Smooth muscle cell (in vitro differentiated cells): ENCODE data around the gene FASN. TPM values are rescaled to one million over a fixed set of nuclear protein-coding genes. Genes with fewer than 3 reads are reported as not detected.

Source experiments
- DNase-seq: peaks from one replicate; lab custom pipeline; 2025; ENCODE audit not compliant: unreplicated experiment; lab: John Stamatoyannopoulos, UW
- H2AFZ ChIP-seq: fragments of 200-600 bp; sonication (generic); 2 replicates; pipeline ENCODE4 v1.6.0; 2016; ENCODE audit warnings: antibody characterized with exemption, low read depth, mild to moderate bottlenecking
- H3F3A ChIP-seq: fragments of 200-600 bp; sonication (generic); 2 replicates; pipeline ENCODE4 v1.6.0; 2017; ENCODE audit warnings: antibody characterized with exemption, low read depth
- H3K27ac ChIP-seq: fragments of 200-600 bp; sonication (generic); 2 replicates; pipeline ENCODE4 v1.5.1; 2016; ENCODE audit warnings: low read depth, mild to moderate bottlenecking
- H3K27me3 ChIP-seq: fragments of 200-600 bp; sonication (generic); 2 replicates; pipeline ENCODE4 v1.6.1; 2016; ENCODE audit warnings: low read depth, mild to moderate bottlenecking
- H3K36me3 ChIP-seq: fragments of 200-600 bp; sonication (generic); 2 replicates; pipeline ENCODE4 v1.5.1; 2016; ENCODE audit warnings: low read depth
- H3K4me1 ChIP-seq: fragments of 200-600 bp; sonication (generic); 2 replicates; pipeline ENCODE4 v1.5.1; 2016; ENCODE audit warnings: low read depth
- H3K4me2 ChIP-seq: fragments of 200-600 bp; sonication (generic); 2 replicates; pipeline ENCODE4 v1.6.0; 2016; ENCODE audit warnings: mild to moderate bottlenecking
- H3K4me3 ChIP-seq: fragments of 200-600 bp; sonication (generic); 2 replicates; pipeline ENCODE4 v1.5.1; 2016; ENCODE audit warnings: mild to moderate bottlenecking
- H3K79me2 ChIP-seq: fragments of 200-600 bp; sonication (generic); 2 replicates; pipeline ENCODE4 v1.6.0; 2016; ENCODE audit warnings: low read depth, mild to moderate bottlenecking
- H3K9ac ChIP-seq: fragments of 200-600 bp; sonication (generic); 2 replicates; pipeline ENCODE4 v1.6.0; 2016; ENCODE audit warnings: low read depth
- H3K9me3 ChIP-seq: fragments of 200-600 bp; sonication (generic); replicated peaks from 2 replicates; pipeline ENCODE4 v1.5.1; 2016; ENCODE audit warnings: low read depth
- H4K20me1 ChIP-seq: fragments of 200-600 bp; sonication (generic); 2 replicates; pipeline ENCODE4 v1.6.0; 2016; ENCODE audit warnings: low read depth
- CTCF ChIP-seq: fragments of 200-600 bp; sonication (generic); IDR thresholded peaks from 2 replicates; pipeline ENCODE4 v1.5.1; 2017; ENCODE audit warnings: borderline replicate concordance, mild to moderate bottlenecking, antibody characterized with exemption; ENCODE audit not compliant: insufficient read depth, poor library complexity, severe bottlenecking
- WGBS: methylation state at CpG from one replicate; pipeline ENCODE4 v1.1.7; 2016; ENCODE audit warnings: low lambda C conversion rate; 5-methylcytosine and 5-hydroxymethylcytosine counted together
- polyA plus RNA-seq: library from polyadenylated mRNA; unstranded; fragments of >200 nt; fragmentation: Nextera tagmentation; extraction: Ambion mirVana; gene quantifications from 2 replicates; pipeline ENCODE4 v1.2.1, GENCODE V29; 2016
- total RNA-seq: library from RNA; depleted of rRNA; stranded (reverse); fragments of >200 nt; gene quantifications from 2 replicates; pipeline ENCODE4 v1.2.3, GENCODE V29; 2014

The FASN gene
- total and polyA plus RNA-seq, 2 experiments from 2014 or later = 46.6 to 49.3 TPM

DNA sequence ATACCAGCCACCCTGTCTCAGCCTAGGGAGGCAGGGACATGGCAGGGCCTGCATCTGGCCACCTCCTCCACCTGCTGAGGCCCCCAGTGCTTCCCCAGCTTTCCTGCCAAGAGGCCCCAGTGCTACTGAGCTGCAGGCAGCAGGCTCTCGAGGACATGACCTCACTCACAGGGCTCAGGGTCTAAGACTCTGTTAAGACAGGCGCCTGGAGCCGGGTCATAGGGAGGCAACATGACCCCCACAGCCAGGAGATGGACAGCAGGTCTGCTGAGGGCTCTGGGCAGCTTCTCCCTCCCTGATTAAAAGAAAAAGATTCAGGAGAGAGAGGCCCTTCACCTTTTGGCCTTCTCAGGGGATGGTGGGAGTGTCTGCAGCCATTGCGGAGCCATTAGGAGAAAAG, 23.2 kb upstream of the FASN start:
- Histone ChIP-seq H3K9me3 (no peaks in the 10 kb centered on the region), H3K4me2 (peak overlapping the region; percentile 50), H3K27me3 (no peaks in the 10 kb centered on the region), H3K4me1 (peaks cover 15% of the 10 kb centered on the region), H3K4me3 (no peak overlapping the region), H3K27ac (peak overlapping the region; percentile 74), H2AFZ (no peak overlapping the region), H3K9ac (no peak overlapping the region), H3F3A (peaks cover 16% of the 10 kb centered on the region), H3K36me3 (no peaks in the 10 kb centered on the region), H3K79me2 (no peaks in the 10 kb centered on the region), H4K20me1 (peaks cover 23% of the 10 kb centered on the region)
- TF ChIP-seq CTCF = no peak
- WGBS = 65% methylated on average over 4 of the region's 4 CpGs
- no peak for DNase-seq

DNA sequence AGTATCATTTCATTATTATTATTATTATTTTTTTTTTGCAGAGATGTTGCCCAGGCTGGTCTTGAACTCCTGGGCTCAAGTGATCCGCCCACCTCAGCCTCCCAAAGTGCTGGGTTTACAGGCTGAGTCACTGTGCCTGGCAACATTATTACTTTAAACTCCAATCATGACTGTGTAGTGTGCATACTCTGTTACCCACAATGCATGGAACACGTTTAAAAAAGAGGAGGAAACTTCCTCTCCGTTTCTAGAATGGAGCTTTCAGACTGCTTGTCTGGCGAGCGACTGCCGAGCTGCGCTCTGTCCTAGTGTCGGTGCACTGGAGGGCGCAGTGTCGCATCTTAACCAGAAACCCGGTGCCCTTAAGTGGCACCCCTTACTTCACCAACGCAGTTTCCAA, 22.1 kb upstream of the FASN start:
- DNase-seq = no peak
- no peaks in the 10 kb centered on the region for H3K79me2 ChIP-seq
- H3F3A ChIP-seq = peaks cover 16% of the 10 kb centered on the region
- no peaks in the 10 kb centered on the region for H3K27me3 ChIP-seq
- no peaks in the 10 kb centered on the region for H3K9me3 ChIP-seq
- peak overlapping the region; percentile 59 for H3K4me2 ChIP-seq
- peak overlapping the region; percentile 72 for H3K27ac ChIP-seq
- peaks cover 15% of the 10 kb centered on the region for H3K4me1 ChIP-seq
- peaks cover 28% of the 10 kb centered on the region for H4K20me1 ChIP-seq
- no peaks in the 10 kb centered on the region for H3K36me3 ChIP-seq
- 59% methylated on average over 12 of the region's 12 CpGs for WGBS
- TF ChIP-seq CTCF = no peak
- no peak overlapping the region for H3K9ac ChIP-seq
- no peak overlapping the region for H3K4me3 ChIP-seq
- no peak overlapping the region for H2AFZ ChIP-seq

DNA sequence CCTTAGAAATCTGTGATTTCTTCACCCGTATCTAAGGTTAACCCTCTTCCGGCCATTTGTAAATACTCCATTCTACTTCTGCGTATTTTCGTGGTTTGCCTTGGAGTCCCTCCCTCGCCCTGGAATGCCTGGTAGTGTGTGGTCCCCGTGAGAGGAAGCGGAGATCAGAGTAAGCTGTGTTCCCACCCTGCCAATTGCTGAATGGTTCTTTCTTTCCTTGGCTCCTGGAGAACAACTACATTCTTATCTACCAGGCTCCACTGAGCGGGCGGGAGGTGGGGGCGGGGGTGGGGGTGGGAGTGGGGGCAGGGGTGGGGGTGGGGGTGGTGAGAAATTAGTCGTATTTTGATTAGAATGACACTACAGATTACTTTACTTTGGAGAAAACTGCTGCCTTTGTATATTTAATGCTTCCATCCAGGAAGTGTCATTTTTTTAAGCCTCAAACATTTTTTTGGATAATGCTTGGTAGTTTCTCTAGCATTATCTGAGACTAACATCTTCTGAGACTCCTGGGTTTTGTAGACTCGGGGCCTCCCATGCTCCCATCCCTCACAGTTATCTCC, 20.9 kb upstream of the FASN start:
- Histone ChIP-seq H3K4me2 (no peak overlapping the region), H3K79me2 (no peaks in the 10 kb centered on the region), H3K9me3 (no peaks in the 10 kb centered on the region), H3K4me3 (no peak overlapping the region), H3K4me1 (peaks cover 15% of the 10 kb centered on the region), H3K27ac (no peak overlapping the region), H3K27me3 (no peaks in the 10 kb centered on the region), H3K9ac (no peak overlapping the region), H3F3A (peaks cover 16% of the 10 kb centered on the region), H2AFZ (no peak overlapping the region), H4K20me1 (peaks cover 28% of the 10 kb centered on the region), H3K36me3 (no peaks in the 10 kb centered on the region)
- 35% methylated on average over 12 of the region's 12 CpGs for WGBS
- TF ChIP-seq CTCF = no peak
- no peak for DNase-seq

DNA sequence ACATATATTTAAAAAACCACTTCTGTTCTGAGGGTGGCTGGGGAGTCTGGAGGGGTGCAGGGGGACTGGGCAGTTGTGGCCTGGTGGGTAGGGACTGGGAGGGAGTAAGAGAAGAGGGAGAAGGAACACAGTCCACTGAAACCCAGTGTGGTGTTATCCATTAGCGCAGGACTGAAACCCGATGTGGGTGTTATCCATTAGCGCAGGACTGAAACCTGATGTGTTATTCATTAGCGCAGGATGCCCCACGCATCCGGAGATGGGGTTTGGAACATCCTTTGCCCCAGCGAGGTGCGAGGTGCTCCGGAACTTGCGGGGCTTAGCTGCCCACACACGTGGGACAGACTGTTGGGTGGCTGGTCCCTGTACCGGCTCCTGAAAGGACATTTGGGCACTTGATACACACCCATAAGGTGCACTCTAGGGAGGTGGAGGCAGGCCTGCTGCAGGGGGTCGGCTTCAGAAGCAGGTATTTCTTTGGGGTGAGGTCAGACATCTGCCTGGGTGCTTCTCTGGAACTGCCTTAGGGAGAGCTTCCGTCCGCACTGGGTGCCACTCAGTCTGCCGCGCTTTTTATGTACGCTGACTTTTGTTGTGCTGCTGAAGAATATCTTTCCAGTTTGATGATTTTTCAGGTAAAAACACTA, 20.3 kb upstream of the FASN start:
- TF ChIP-seq CTCF = no peak
- WGBS = 90% methylated on average over 18 of the region's 18 CpGs

More for the DNA sequence above, 20.3 kb upstream of the FASN start:
- no peak for DNase-seq
- no peaks in the 10 kb centered on the region for H3K9me3 ChIP-seq
- H3K36me3 ChIP-seq = no peaks in the 10 kb centered on the region
- no peaks in the 10 kb centered on the region for H3K27me3 ChIP-seq
- H2AFZ ChIP-seq = no peak overlapping the region
- H3K9ac ChIP-seq = no peak overlapping the region
- H3K79me2 ChIP-seq = no peaks in the 10 kb centered on the region
- no peak overlapping the region for H3K4me2 ChIP-seq
- H3K4me1 ChIP-seq = peaks cover 15% of the 10 kb centered on the region
- peaks cover 16% of the 10 kb centered on the region for H3F3A ChIP-seq
- H3K27ac ChIP-seq = no peak overlapping the region
- no peak overlapping the region for H3K4me3 ChIP-seq
- peaks cover 28% of the 10 kb centered on the region for H4K20me1 ChIP-seq
